ENCODE results near the gene E4F1. TPM values are rescaled to one million over a fixed set of nuclear protein-coding genes. Genes with fewer than 3 reads are reported as not detected.

Gene E4F1
- 19.8 to 26.0 TPM (median 22.9 TPM) in 5 replicates for total RNA-seq (2022; extraction: Qiagen RNA extraction)

DNA sequence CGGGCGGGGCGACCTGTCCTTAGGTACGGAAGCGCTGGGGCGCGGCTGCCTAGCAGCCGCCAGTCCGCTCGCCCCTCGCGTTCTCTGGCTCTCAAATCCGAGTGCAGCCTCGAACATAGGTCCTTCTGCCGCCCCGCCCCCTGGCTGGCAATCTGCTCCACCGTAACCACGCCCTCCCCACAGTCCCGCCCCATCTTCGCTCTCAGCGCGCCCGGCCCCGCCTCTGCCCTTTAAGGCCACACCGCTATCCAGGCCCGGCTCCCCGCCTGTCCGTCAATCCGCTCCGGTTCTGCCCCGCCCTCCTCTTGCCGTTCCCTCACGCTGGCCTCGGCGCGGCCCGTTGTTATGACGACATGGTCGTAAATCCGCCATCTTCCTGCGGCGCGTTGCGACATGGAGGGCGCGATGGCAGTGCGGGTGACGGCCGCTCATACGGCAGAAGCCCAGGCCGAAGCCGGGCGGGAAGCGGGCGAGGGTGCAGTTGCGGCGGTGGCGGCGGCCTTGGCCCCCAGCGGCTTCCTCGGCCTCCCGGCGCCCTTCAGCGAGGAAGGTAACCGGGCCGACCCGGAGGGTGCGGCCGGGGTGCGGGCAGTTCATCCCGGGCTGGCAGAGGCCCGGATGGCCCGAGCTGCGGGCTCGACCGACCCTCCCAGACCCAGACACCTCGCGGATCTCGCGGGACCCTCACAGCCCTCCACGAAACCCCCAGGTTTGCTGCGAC lies at the start of gene E4F1:
Gene E4F1, plus strand, starts transcription at position 371 of the 721 bp plus-strand sequence. Its CDS starts 23 bp downstream, at position 394.

GRCh38 chr16:2196162-2196980 lies 27.0 kb upstream of the E4F1 start, which contains the start of gene CASKIN1:
Gene CASKIN1 (minus strand): TSS chr16:2196605. CDS start chr16:2196432, 173 bp downstream.

GRCh38 chr16:2205104-2205966 lies 18.1 kb upstream of the E4F1 start, which contains the start of gene MLST8:
Gene MLST8 (plus strand): TSS chr16:2205454. CDS start chr16:2206086, 632 bp downstream.

DNA sequence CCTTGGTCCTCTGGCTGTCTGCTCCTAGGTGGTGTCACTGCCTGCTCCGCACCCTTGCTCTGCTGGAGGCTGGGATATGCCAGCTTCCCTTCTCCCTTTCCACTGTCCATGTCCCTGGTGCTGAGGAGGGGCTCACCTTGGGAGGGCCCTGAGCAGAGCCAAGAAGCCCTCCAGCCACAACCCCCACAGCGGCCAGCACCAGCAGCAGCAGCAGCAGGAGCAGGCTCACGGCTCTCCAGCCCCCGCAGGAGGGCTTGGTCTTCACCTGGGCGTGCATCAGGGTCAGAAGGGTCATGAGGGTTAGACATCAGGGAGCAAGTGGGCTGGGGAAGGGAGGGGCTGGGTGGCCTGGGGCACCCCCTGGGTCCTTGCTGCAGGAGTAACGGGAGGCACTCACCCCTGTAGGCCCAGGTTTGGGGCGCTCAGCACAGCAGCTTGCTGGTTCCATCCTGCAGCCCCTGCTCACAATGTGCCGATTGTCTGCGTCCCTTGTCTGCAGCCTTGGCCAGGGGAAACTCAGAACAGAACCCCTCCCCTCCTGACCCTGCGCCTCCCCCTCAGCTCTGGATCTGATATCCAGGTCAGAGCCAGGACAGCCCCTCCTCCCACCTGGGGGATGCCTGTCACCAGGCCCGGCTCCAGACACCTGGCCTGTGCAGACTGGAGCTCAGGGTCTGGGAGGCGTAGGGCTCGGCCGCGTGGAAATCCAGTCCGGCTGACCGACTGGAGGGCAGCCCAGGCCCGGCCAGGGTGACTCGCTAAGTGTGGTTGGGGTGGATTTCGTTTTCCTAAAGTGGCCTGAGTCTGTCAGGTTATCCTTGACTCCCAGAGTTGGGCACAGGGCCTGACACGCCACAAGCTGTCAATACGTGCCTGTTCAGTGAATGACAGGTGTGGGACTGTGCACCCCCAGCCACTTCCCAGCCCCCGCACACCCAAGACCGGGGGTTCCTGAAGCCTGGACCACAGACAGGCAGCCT lies 12.7 kb upstream of the E4F1 start, which contains the start of gene BRICD5:
Gene BRICD5, minus strand, starts transcription at position 478 of the 980 bp plus-strand sequence. Its CDS starts 30 bp downstream, at position 448.

DNA sequence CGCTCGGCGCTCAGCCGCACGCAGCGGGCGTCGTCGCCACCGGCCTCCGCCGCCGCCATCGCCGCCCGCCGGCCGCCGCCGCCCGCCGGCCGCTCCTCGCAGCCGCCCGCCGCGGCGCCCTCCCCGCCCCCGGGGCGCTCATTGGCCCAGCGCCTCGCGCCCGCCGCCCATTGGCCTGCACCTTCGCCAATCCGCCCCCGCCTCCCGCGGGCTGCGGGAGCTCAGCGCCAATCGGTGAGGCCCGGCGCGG lies 8.7 kb upstream of the E4F1 start, which contains the start of gene PGP:
Gene PGP, minus strand, starts transcription at position 122 of the 250 bp plus-strand sequence. Its CDS starts 63 bp downstream, at position 59.

GRCh38 chr16:2236337-2237101 lies 13.1 kb downstream of the E4F1 start, which contains the start of gene DNASE1L2:
Gene DNASE1L2 (plus strand): TSS chr16:2236444. CDS start chr16:2236817, 373 bp downstream.

GRCh38 chr16:2251296-2252111 lies 28.1 kb downstream of the E4F1 start, which contains the start of gene ECI1:
Gene ECI1 (minus strand): TSS chr16:2251587. CDS start chr16:2251566, 21 bp downstream.

DNA sequence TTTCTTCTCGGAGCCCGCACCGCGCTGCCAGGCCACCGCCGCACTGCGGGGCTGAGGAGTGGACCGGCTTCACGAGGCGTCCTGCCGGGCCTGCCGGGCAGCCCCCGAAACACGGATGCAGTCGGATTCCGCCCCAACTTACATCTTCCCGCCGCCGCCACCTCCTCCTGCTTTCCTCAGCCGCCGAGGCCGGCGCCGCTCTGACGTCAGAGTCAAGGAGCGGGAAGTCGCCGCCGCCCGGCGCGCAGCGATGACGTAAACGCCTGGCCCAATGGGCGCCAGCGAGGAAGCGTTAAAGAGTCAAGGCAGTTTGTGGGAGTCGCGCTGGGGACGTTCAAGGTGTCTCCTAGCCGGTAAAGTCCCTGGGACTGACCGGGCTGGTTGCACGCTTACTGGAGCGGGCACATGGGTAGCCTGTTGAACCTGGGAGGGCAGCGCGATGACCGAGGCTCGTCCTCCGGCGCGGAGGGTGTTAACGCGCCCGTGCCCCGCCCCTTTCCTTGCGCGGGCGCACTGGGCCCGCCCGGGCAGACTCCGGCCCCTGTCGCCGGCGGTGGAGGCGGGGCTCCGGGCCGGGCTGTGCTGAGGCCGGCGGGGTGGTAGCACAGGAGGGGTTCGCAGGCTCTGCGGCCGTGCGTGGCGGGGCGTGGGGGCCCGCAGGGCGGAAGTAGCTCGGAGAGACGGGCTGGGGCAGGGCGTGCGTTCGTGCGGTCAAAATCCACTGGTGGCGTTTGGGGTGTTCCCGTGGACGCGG lies 44.7 kb downstream of the E4F1 start, which contains the start of gene RNPS1:
Gene RNPS1, minus strand, starts transcription at position 214 of the 754 bp plus-strand sequence. CDS start 3,483 bp downstream, outside the sequence.

Other genes starting within 250 kb of the E4F1 start
- gene NOXO1, start 242.1 kb upstream of the E4F1 start, total RNA-seq (2022; extraction: Qiagen RNA extraction), result 0.17 to 0.29 TPM (median 0.20 TPM) in 5 replicates
- gene GFER, start 239.4 kb upstream of the E4F1 start, total RNA-seq (2022; extraction: Qiagen RNA extraction), result 25.6 to 46.4 TPM (median 39.9 TPM) in 5 replicates
- 5.7 to 8.9 TPM (median 7.9 TPM) in 5 replicates for gene SYNGR3, start 233.6 kb upstream of the E4F1 start, total RNA-seq (2022; extraction: Qiagen RNA extraction)
- gene ZNF598, start 213.8 kb upstream of the E4F1 start, total RNA-seq (2022; extraction: Qiagen RNA extraction), result 53.2 to 59.8 TPM (median 55.6 TPM) in 5 replicates
- gene NPW, start 203.8 kb upstream of the E4F1 start, total RNA-seq (2022; extraction: Qiagen RNA extraction), result 0.40 to 1.3 TPM (median 0.85 TPM) in 5 replicates
- gene NHERF2, start 196.7 kb upstream of the E4F1 start, total RNA-seq (2022; extraction: Qiagen RNA extraction), result 49.8 to 63.3 TPM (median 62.7 TPM) in 5 replicates
- gene NTHL1, start 175.8 kb upstream of the E4F1 start, total RNA-seq (2022; extraction: Qiagen RNA extraction), result 37.0 to 48.3 TPM (median 45.0 TPM) in 5 replicates
- gene TSC2, start 175.6 kb upstream of the E4F1 start, total RNA-seq (2022; extraction: Qiagen RNA extraction), result 33.2 to 41.6 TPM (median 39.4 TPM) in 5 replicates
- 42.8 to 51.1 TPM (median 46.6 TPM) in 5 replicates for gene PKD1, start 87.7 kb upstream of the E4F1 start, total RNA-seq (2022; extraction: Qiagen RNA extraction)
- 2.5 to 4.5 TPM (median 3.5 TPM) in 5 replicates for gene RAB26, start 75.0 kb upstream of the E4F1 start, total RNA-seq (2022; extraction: Qiagen RNA extraction)
- gene TRAF7, start 67.8 kb upstream of the E4F1 start, total RNA-seq (2022; extraction: Qiagen RNA extraction), result 43.6 to 52.2 TPM (median 48.9 TPM) in 5 replicates
- gene CASKIN1, start 27.0 kb upstream of the E4F1 start, total RNA-seq (2022; extraction: Qiagen RNA extraction), result 0.36 to 1.3 TPM (median 0.64 TPM) in 5 replicates
- 40.9 to 53.8 TPM (median 47.3 TPM) in 5 replicates for gene MLST8, start 18.1 kb upstream of the E4F1 start, total RNA-seq (2022; extraction: Qiagen RNA extraction)
- gene BRICD5, start 12.7 kb upstream of the E4F1 start, total RNA-seq (2022; extraction: Qiagen RNA extraction), result 3.7 to 4.9 TPM (median 4.6 TPM) in 5 replicates
- 14.8 to 33.1 TPM (median 32.4 TPM) in 5 replicates for gene PGP, start 8.8 kb upstream of the E4F1 start, total RNA-seq (2022; extraction: Qiagen RNA extraction)
- 0.48 to 1.4 TPM (median 1.2 TPM) in 5 replicates for gene DNASE1L2, start 12.9 kb downstream of the E4F1 start, total RNA-seq (2022; extraction: Qiagen RNA extraction)
- gene ECI1, start 28.0 kb downstream of the E4F1 start, total RNA-seq (2022; extraction: Qiagen RNA extraction), result 48.0 to 92.1 TPM (median 87.9 TPM) in 5 replicates
- gene RNPS1, start 44.5 kb downstream of the E4F1 start, total RNA-seq (2022; extraction: Qiagen RNA extraction), result 251 to 287 TPM (median 263 TPM) in 5 replicates
- gene ABCA3, start 117.1 kb downstream of the E4F1 start, total RNA-seq (2022; extraction: Qiagen RNA extraction), result 15.5 to 21.7 TPM (median 21.3 TPM) in 5 replicates
- 21.1 to 24.3 TPM (median 22.8 TPM) in 5 replicates for gene CCNF, start 205.9 kb downstream of the E4F1 start, total RNA-seq (2022; extraction: Qiagen RNA extraction)
- 15.5 to 22.0 TPM (median 19.2 TPM) in 5 replicates for gene TEDC2, start 236.5 kb downstream of the E4F1 start, total RNA-seq (2022; extraction: Qiagen RNA extraction)
- gene NTN3, start 247.7 kb downstream of the E4F1 start, total RNA-seq (2022; extraction: Qiagen RNA extraction), result 0.05 to 0.06 TPM in 2 of 5 replicates, not detected in the others